Measurements from ENCODE around the gene FHIT.

The FHIT gene

GRCh38 chr3:60580809-60581208 lies 670.4 kb downstream of the FHIT start:
- no peaks in the 10 kb centered on the region for H3K4me1 ChIP-seq

GRCh38 chr3:60579734-60580133 lies 671.5 kb downstream of the FHIT start:
- H3K4me1 ChIP-seq, result no peaks in the 10 kb centered on the region
- no peak for TF ChIP-seq CTCF (IDR thresholded peaks at IDR 0.05; ENCODE audit: low read depth, low read length)
- H3K4me3 ChIP-seq (ENCODE audit: low read depth, low read length), result no peak overlapping the region
- H3K9me3 ChIP-seq, result no peaks in the 10 kb centered on the region
- no peaks in the 10 kb centered on the region for H3K36me3 ChIP-seq
- DNase-seq, result peak; percentile 3
- H3K27me3 ChIP-seq, result no peaks in the 10 kb centered on the region

More at GRCh38 chr3:60580809-60581208, 670.4 kb downstream of the FHIT start:
- H3K4me3 ChIP-seq (ENCODE audit: low read depth, low read length), result no peak overlapping the region
- H3K27me3 ChIP-seq, result no peaks in the 10 kb centered on the region
- TF ChIP-seq CTCF (IDR thresholded peaks at IDR 0.05; ENCODE audit: low read depth, low read length), result no peak
- no peaks in the 10 kb centered on the region for H3K36me3 ChIP-seq
- no peak for DNase-seq
- H3K9me3 ChIP-seq, result no peaks in the 10 kb centered on the region

GRCh38 chr3:60578936-60579335 lies 672.3 kb downstream of the FHIT start:
- H3K4me3 ChIP-seq (ENCODE audit: low read depth, low read length), result no peak overlapping the region
- no peaks in the 10 kb centered on the region for H3K4me1 ChIP-seq
- H3K27me3 ChIP-seq, result no peaks in the 10 kb centered on the region
- H3K9me3 ChIP-seq, result no peaks in the 10 kb centered on the region
- no peak for TF ChIP-seq CTCF (IDR thresholded peaks at IDR 0.05; ENCODE audit: low read depth, low read length)
- H3K36me3 ChIP-seq, result no peaks in the 10 kb centered on the region
- no peak for DNase-seq

- DNase-seq, result no peak
- TF ChIP-seq CTCF (IDR thresholded peaks at IDR 0.05; ENCODE audit: low read depth, low read length), result no peak
- H3K9me3 ChIP-seq, result no peaks in the 10 kb centered on the region
- H3K4me1 ChIP-seq, result no peaks in the 10 kb centered on the region
- H3K4me3 ChIP-seq (ENCODE audit: low read depth, low read length), result no peak overlapping the region
- no peaks in the 10 kb centered on the region for H3K36me3 ChIP-seq
- H3K27me3 ChIP-seq, result no peaks in the 10 kb centered on the region
Observed at GRCh38 chr3:60577601-60578000, 673.7 kb downstream of the FHIT start.

- H3K4me3 ChIP-seq (ENCODE audit: low read depth, low read length), result no peak overlapping the region
- DNase-seq, result no peak
- no peaks in the 10 kb centered on the region for H3K4me1 ChIP-seq
- H3K9me3 ChIP-seq, result no peaks in the 10 kb centered on the region
- no peaks in the 10 kb centered on the region for H3K36me3 ChIP-seq
- no peak for TF ChIP-seq CTCF (IDR thresholded peaks at IDR 0.05; ENCODE audit: low read depth, low read length)
- H3K27me3 ChIP-seq, result no peaks in the 10 kb centered on the region
Observed at GRCh38 chr3:60575718-60576272, 675.5 kb downstream of the FHIT start.

GRCh38 chr3:60574046-60574769 lies 677.0 kb downstream of the FHIT start:
- no peak for DNase-seq
- Histone ChIP-seq H3K4me1 (no peaks in the 10 kb centered on the region), H3K9me3 (no peaks in the 10 kb centered on the region), H3K36me3 (no peaks in the 10 kb centered on the region), H3K27me3 (no peaks in the 10 kb centered on the region), H3K4me3 (ENCODE audit: low read depth, low read length) (no peak overlapping the region)
- no peak for TF ChIP-seq CTCF (IDR thresholded peaks at IDR 0.05; ENCODE audit: low read depth, low read length)
